ENCODE results near the gene SIPA1L2. TPM values are rescaled to one million over a fixed set of nuclear protein-coding genes. Genes with fewer than 3 reads are reported as not detected.
"Not testable (repeated sequence)": the region's sequence is repeated elsewhere in the genome, so short reads cannot be mapped to it uniquely, and the experiment has no call there.

Gene SIPA1L2
- total RNA-seq, 1 donor from 2014 or later, result 16.6 TPM

DNA sequence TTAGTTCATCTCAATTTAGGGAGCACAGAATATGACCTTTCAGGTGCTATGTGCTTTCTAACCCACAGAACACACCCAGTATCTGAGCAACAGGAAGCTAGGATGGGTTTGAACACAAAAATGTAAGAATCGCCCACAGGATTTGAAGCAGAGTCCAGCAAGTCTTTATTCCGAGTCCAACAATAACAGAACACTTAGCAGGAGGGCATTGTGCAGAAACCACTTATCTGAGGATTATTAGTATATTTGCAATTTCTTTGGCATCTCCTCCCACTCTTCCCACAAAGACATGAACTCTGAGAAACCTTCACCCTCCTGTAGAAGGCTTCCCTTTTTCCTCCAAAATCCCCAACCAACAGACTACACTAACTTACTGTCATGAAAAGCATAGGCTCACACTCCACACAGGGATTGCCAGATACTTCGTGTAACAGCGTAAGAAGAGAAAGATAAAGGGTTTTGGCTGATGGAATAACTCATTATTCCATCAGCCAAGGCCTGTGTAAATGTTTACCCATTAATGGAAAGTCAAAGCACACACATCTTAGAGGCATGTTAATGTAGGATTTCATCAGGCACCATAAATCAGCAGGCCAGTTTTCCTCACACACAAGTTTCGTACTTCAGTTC, 16.1 kb downstream of the SIPA1L2 start:
- FAIRE-seq, result peak; percentile 36
- no peaks in the 10 kb centered on the region for H3K27me3 ChIP-seq (ENCODE audit: control insufficient read depth, insufficient read depth, low read length)
- no peaks in the 10 kb centered on the region for H3K36me3 ChIP-seq (ENCODE audit: control insufficient read depth, insufficient read depth, low read length)
- TF ChIP-seq, protein P1, sequence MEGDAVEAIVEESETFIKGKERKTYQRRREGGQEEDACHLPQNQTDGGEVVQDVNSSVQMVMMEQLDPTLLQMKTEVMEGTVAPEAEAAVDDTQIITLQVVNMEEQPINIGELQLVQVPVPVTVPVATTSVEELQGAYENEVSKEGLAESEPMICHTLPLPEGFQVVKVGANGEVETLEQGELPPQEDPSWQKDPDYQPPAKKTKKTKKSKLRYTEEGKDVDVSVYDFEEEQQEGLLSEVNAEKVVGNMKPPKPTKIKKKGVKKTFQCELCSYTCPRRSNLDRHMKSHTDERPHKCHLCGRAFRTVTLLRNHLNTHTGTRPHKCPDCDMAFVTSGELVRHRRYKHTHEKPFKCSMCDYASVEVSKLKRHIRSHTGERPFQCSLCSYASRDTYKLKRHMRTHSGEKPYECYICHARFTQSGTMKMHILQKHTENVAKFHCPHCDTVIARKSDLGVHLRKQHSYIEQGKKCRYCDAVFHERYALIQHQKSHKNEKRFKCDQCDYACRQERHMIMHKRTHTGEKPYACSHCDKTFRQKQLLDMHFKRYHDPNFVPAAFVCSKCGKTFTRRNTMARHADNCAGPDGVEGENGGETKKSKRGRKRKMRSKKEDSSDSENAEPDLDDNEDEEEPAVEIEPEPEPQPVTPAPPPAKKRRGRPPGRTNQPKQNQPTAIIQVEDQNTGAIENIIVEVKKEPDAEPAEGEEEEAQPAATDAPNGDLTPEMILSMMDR (IDR thresholded peaks at IDR 0.05; ENCODE audit: insufficient read depth, low read length, severe bottlenecking), result no peak
- no peak overlapping the region for H3K4me3 ChIP-seq (ENCODE audit: low read depth, low read length)
- DNase-seq (ENCODE audit: low read depth), result no peak

DNA sequence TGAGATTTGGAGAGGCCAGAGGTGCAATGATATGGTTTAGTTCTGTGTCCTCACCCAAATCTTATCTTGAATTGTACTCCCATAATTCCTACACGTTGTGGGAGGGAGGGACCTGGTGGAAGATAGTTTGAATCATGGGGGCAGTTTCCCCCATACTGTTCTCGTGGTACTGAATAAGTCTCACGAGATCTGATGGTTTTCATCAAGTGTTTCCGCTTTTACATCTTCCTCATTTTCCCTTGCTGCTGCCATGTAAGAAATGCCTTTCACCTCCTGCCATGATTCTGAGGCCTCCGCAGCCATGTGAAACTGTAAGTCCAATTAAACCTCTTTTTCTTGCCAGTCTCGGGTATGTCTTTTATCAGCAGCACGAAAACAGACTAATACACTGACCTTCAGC, 17.1 kb downstream of the SIPA1L2 start:
- DNase-seq (ENCODE audit: low read depth); H3K27me3 ChIP-seq (ENCODE audit: control insufficient read depth, insufficient read depth, low read length); H3K36me3 ChIP-seq (ENCODE audit: control insufficient read depth, insufficient read depth, low read length); H3K4me3 ChIP-seq (ENCODE audit: low read depth, low read length); FAIRE-seq: not testable (repeated sequence)

DNA sequence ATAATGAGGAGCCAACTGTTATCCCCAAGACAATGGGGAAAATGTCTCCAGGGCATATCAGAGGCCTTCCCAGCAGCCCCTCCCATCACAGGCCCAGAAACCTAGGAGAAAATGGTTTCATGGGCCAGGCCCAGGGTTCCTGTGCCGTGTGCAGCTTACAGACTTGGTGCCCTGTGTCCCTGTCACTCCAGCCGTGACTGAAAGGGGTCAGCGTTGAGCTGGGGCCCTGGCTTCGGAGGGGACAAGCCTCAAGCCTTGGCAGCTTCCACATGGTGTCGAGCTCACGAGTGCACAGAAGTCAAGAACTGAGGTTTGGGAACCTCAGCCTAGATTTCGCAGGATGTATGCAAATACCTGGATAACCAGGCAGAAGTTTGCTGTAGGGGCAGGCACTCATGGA, 18.1 kb downstream of the SIPA1L2 start:
- no peak overlapping the region for H3K4me3 ChIP-seq (ENCODE audit: low read depth, low read length)
- TF ChIP-seq, protein P1 (IDR thresholded peaks at IDR 0.05; ENCODE audit: insufficient read depth, low read length, severe bottlenecking), result no peak
- DNase-seq (ENCODE audit: low read depth) (no peak), FAIRE-seq (no peak)
- no peaks in the 10 kb centered on the region for H3K36me3 ChIP-seq (ENCODE audit: control insufficient read depth, insufficient read depth, low read length)
- H3K27me3 ChIP-seq (ENCODE audit: control insufficient read depth, insufficient read depth, low read length), result no peaks in the 10 kb centered on the region

DNA sequence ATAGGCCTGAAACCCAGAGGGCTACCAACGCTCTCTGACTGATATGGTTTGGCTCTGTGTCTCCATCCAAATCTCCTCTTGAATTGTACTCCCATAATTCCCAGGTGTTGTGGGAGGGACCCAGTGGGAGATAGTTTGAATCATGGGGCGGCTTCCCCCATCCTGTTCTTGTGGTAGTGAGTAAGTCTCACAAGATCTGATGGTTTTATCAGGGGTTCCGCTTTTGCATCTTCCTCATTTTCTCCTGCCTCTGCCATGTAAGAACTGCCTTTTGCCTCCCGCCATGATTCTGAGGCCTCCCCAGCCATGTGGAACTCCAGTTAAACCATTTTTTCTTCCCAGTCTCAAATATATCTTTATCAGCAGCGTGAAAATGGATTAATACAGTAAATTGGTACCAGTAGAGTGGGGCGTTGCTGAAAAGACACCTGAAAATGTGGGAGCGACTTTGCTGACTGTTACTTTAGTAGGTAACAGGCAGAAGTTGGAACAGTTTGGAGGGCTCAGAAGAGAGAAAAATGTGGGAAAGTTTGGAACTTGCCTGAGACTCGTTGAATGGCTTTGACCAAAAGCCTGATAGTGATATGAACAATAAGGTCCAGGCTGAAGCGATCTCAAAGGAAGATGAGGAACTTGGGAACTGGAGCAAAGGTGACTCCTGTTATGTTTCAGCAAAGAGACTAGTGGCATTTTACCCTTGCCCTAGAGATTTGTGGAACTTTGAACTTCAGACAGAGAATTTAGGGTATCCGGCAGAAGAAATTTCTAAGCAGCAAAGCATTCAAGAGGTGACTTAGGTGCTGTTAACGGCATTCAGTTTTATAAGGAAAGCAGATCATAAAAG, 18.8 kb downstream of the SIPA1L2 start:
- not testable (repeated sequence) for H3K36me3 ChIP-seq (ENCODE audit: control insufficient read depth, insufficient read depth, low read length); H3K4me3 ChIP-seq (ENCODE audit: low read depth, low read length); DNase-seq (ENCODE audit: low read depth); FAIRE-seq; H3K27me3 ChIP-seq (ENCODE audit: control insufficient read depth, insufficient read depth, low read length)

DNA sequence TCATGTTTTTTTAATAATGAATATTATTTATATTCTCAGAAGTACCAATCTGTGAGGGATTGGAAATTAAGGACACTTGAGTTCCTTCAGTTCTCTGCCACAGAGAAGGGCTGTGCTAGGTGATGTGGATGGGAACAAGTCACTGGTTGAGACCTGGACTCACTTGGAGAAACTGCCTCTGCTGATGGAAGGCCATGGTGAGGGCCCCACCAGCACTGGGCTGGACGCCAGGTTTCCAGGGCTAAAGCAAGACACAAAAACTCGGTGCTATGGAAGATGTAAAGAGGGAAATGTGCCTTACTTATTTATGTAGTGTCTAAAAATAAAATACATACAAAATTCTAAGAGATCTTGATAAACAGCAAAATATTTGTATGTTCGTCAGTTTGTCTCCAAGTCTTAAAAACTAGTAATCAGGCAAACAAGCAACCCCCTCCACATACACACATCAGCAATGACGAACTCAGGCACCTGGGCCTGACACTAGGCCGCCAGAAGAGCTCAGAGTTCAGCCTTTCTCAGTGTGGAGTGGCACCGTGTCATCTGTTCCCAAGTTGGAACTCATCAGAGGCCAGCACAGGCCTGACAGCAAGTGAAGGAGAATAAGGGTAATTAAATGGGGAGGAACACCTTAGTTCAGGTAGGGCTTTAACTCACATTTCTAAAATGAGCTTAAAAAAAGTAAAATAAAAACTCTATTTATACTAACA, 19.6 kb downstream of the SIPA1L2 start:
- H3K36me3 ChIP-seq (ENCODE audit: control insufficient read depth, insufficient read depth, low read length), result no peaks in the 10 kb centered on the region
- TF ChIP-seq, protein P1 (IDR thresholded peaks at IDR 0.05; ENCODE audit: insufficient read depth, low read length, severe bottlenecking), result no peak
- DNase-seq (ENCODE audit: low read depth) (no peak), FAIRE-seq (no peak)
- no peak overlapping the region for H3K4me3 ChIP-seq (ENCODE audit: low read depth, low read length)
- no peaks in the 10 kb centered on the region for H3K27me3 ChIP-seq (ENCODE audit: control insufficient read depth, insufficient read depth, low read length)

DNA sequence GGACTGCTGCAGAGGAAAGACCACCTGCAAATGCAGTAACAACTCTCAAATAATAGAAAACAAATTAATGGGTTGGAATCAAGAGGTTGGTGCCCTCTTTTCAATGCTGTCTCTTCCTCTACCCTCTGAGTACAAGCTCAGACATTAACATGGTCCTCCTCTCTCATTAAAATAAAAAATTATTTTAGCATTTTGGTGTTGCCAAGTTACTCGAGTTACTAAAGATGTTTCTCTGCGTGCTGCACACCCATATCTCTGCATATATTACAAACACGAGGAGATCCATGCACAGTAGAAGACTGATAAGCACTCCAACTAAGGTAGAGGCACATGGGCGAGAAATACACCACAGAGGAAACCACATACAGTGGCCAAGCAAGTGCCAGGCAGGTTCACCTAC, 21.5 kb downstream of the SIPA1L2 start:
- FAIRE-seq, result no peak
- TF ChIP-seq, protein P1 (IDR thresholded peaks at IDR 0.05; ENCODE audit: insufficient read depth, low read length, severe bottlenecking), result no peak
- no peaks in the 10 kb centered on the region for H3K27me3 ChIP-seq (ENCODE audit: control insufficient read depth, insufficient read depth, low read length)
- DNase-seq (ENCODE audit: low read depth), result no peak
- no peak overlapping the region for H3K4me3 ChIP-seq (ENCODE audit: low read depth, low read length)
- H3K36me3 ChIP-seq (ENCODE audit: control insufficient read depth, insufficient read depth, low read length), result no peaks in the 10 kb centered on the region

Data from bronchial epithelial cell (primary cell).